GM18909 (cell line): Measurements from ENCODE around the gene MFNG.
"Not testable (repeated sequence)": the region's sequence is repeated elsewhere in the genome, so short reads cannot be mapped to it uniquely, and the experiment has no call there.

Source experiments
- ATAC-seq: cut with Tn5 transposase; IDR thresholded peaks from one replicate; pipeline ENCODE4 v1.9.1; 2021; ENCODE audit warnings: mild to moderate bottlenecking; ENCODE audit not compliant: unreplicated experiment, poor library complexity

The MFNG gene

DNA sequence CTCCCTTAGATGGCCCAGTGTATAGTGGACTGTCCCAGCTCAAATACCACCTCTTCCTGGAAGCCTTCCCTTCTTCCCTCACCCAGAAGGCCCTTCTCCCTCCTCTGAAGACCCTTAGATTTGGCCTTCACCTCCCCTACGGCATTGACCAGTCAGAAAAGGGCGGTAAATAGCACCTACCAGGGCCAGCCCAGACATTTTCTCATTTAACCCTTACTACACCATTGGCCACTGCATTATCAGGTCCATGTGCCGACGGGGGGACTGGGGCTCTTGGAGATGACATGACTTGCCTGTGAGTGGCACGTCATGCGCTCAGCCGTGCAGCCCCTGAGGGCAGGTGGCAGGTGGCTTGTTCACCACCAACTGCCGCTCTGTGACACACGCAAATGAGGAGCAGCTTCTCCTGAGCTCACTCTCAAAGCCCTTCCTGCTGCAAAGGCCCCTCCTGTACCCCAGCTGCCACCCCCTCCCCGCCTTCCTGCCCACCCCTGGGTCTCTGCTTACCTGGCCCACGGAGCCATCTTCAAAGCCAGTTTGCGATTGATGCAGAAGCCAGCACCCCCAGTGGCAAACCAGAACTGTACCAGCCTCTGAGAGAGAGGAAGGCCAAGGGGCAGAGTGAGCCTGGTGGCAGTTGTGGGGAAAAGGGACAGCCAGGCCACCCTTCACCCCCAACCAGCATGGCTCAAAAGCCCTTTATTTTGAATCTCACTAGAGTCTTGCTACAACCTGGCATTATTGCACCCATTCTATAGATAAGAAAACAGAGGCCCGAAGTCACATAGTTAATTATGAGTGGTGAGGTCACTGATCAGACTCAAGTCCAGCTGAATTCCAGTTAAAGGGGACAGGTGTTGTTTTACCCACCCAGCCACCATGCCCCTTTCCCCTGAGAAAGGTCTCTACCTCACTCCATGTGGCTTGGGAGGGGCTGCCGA lies 9.5 kb downstream of the MFNG start:
- ATAC-seq: no peak

DNA sequence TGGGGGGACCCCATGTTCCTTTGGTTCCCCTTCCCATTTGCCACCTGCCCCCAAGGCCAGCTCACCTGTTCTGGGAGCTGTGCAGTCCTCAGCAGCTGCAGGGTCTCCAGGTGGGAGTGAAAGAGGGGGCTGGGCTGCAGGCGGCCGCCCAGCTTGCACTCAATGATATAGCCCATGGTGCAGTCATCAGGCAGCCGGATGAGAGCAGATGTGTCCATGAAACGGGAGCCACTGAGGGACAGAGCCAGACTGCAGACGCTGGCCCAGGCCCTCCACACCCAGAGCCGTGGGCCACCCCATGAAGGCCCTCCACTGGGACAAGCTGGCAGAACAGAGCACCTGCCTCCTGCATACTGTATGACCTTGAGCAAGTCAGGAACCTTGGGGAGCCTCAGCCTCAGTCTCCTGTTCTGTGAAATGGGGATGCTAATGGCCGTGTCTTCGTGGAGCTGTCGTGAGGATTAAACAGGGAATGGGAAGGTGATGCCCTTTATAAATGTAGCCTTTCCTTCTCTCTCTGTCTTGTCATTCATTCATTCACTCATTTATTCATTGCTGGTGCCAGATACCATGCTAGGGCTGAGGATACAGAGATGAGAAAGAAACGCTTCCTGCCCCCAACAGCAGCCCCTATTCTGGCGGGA lies 11.6 kb downstream of the MFNG start:
- no peak for ATAC-seq

DNA sequence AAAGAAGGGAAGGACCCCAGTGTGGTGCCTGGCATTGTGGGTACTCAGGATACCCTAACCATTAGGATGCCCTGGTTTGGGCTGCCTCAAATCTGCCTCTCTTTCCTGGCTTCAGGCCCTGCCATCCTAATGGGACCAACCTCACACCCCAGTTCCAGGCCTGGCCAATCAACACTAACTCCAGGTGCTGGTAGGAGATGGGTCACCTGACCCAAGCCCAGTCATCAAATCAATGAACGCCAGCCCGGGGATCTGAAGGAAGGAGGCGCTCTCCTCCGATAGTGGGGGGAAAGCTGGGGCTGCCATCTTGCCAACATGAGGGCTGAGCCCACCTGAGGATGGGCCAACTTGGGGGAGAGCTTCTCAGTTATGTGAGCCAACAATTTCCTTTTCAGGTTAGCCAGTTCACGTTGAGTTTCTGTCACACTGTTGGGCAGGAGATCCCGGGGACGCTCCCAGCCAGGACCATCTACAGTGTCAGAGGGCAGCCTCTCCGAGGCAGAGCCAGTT lies 12.7 kb downstream of the MFNG start:
- ATAC-seq: no peak

DNA sequence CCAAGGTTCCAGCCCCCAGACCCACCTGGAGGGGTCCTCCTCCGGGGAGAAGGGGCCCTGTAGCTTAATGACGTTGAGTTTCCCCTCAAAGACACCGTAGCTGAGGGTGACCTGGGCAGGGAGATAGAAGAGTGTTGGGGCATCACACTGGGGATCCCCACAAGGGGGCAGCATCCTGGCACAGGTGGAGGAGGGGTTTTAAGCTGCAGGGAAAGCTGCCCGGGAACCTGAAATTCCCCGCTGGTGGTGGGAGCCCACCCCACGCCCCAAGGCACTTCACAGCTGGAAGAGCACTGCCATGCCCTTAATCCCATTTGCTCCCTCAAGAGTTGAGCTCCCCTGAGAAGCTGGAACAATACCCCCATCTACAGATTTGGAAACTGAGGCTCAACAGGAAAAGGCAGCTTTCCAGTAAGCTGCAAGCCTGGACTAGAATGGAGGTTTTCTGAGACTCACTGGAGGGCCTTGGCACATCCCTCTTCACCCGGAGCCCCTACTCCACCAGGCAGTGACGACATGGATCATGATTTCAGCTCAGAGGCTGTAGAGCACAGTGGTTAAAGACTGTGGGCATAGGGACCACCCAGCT lies 13.7 kb downstream of the MFNG start:
- ATAC-seq: no peak

DNA sequence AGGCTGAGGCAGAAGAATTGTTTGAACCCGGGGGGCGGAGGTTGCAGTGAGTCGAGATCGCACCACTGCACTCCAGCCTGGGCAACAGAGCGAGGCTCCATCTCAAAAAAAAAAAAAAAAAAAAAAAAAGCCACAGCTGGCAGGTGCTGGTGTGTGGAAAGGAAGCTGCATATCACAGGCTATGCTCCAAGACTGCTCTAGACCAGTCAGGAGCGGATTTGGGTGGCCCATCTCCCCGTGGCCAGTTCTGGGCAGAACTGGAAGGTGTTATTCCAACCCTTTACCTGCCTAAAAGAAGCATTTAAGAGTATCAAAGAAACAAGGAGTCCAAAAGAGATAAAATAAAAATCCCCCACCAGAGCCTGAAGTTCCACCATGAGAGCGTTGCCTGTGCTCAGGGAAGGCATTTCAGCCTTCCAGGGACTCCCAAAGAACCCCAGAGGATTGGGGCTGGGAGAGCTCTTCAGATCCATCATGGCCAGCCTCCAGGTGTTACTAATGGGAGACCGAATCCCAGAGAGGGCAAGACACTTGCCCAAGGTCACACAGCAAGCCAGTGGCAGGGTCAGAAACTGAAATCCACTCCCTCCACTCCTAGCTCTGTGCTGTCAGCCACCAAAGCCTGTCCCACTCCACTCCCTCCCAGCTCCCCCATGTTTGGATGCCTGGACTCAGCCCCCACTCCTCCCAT lies 14.3 kb downstream of the MFNG start:
- ATAC-seq: no peak

DNA sequence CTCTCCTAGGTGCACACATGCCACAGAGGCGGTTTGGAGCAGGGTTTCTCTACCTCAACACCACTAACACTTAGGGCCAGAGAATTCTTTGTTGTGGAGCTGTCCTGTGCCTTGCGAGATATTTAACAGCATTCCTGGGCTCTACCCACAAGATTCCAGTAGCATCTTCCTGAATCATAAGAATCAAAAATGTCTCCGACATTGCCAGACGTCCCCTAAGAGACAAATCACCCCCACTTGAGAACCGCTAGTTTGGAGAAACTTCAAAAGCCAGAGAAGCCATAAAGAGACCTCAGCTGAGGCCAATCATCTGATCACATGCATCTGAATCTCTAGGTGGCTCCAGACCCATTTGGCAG lies 16.1 kb downstream of the MFNG start:
- ATAC-seq: no peak

DNA sequence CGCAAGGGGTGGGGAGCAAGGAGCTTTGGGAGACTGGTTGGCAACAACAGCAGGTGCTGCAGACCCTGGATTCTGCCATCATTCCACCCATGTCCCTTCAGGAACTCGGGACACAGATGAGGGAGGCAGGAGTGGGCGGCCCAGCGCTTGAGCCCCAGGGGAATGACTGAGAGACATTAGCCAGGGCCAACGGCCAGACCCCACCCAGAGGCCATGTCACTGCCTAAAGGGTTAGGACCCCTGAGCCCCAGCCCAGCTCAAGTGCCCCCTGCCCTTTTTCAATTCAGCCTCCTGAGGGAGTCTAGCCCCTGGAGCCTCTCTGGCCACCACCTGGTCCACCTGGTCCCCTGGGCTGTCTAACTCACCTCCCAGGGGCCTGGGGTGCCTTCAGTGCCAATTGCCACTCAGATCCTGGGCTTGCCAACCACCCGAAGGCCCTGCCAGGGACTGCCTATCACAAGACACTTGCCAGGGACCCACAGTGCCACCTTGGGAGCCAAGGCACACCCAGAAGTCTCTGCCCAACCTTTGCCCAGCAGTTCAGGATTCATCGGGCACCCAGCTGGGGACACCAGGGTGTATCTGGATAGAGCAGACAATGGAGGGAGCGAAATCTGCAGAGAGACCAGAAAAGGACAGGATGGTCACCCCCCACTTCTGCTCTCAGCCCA lies 16.6 kb downstream of the MFNG start:
- no peak for ATAC-seq

DNA sequence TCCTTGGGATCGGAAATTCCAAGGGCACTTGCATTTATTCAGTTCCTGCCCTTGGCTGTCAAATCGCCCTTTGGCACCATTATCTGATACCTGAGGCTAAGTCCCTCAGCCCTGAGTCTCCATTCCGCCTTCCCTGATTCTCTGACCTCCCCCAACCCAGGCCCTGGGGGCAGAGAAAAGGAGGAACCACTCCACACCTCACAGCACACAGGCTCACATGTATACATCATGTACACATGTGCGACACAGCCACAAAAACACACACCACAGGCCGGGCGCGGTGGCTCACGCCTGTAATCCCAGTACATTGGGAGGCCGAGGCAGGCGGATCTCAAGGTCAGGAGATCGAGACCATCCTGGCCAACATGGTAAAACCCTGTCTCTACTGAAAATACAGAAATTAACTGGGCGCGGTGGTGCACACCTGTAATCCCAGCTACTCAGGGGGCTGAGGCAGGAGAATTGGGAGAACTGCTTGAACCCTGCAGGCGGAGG lies 17.9 kb downstream of the MFNG start:
- ATAC-seq: not testable (repeated sequence)

DNA sequence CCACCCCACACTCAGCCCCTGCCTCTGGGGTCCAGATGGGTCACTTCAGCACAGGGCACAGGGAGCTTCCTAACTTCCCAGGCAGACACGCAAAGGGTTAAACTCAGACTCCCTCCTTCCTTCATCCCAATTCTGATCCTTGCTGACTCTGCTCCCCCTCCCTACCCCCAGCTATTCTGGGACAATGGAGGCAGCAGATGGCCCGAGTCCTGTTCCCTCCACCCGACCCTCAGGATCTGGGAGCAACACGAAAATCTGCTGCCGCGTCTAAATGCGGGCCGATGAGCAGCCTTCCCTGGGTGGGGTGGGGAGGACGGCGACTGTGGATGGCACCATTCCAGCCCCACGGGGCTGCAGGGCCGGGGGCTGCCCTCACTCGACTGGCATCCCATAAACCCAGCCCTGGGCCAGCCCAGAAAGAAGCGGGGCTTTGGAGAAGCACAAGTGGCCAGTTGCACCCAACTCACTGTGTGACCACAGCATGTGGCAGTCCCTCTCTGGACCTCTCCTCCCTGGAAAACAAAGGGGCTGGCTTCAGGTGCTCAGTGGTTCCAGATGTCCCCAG lies 18.7 kb downstream of the MFNG start:
- ATAC-seq: no peak

DNA sequence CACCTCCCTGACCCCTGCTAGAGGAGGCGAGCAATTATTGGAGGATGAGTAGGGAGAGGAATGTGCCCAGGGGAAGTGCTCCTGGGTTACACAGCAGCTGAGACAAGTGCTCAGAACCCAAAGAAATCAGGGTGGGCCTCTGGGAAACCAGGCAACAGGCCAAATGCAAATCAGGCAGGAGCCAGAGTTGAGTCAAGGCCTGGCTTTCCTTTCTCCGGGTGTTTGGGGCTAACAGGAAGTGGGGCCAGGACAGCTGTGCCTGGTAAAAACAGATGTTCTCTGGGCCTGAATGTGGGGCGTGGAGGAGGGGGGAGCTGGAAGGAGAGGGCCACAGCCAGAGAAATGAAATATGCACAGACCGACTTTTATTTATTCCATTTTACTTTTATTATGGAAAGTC lies 22.0 kb downstream of the MFNG start:
- ATAC-seq: no peak

DNA sequence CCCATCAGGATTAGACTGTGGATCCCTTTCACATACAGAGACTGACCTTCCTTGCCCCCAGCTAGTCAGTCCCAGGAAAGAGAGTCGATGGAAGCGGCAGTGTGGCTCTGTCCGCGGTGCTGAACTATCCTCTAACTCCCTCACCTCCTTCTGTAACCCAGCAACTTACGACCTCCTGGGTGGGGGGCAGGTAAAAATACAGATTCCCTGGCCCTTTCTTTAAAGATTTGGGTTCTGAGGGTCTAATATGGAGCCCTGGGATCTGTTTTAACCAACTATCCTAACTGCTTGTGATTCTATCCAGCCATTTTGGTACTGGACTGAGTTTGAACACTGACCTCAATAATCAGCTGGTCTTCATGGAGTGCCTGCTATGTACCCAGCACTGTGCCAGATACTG lies 23.2 kb downstream of the MFNG start:
- no peak for ATAC-seq

DNA sequence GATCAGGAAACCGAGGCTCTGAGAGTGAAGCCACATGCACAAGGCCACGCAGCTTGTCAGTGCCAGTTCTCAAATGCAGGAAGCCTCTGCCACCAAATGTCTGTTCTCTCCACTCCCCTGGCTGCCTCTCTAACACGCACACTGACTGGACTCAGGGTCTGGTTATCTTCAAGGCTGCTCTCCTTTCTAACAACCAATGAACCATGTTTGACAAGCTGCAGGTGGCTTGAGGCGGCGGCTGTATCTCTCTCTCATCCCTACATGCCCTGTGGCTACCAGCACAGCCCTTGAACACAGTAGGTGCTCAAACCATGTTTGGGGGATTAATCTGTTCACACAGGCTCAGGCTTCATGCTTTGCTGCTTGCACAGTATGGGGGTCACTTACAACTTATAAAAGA lies 23.7 kb downstream of the MFNG start:
- no peak for ATAC-seq

DNA sequence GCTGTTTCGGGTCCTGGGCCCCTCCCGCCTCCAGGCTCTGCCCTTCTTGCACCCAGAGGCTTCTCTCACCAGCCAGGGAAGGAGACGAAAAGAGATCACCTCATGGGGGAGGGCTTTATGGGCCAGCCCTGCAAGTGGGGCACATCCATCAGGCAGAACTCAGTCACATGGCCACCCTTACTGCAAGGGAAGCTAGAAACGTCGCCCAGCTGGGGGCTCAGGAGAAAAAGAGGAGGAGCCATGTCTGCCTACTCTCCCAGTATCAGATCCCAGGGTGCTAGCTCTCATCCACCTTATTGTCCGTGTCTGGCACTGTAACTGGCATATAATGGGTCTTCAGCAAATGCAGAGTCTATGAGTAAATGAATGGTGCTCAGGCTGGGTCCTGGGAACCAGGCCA lies 24.2 kb downstream of the MFNG start:
- ATAC-seq: no peak

DNA sequence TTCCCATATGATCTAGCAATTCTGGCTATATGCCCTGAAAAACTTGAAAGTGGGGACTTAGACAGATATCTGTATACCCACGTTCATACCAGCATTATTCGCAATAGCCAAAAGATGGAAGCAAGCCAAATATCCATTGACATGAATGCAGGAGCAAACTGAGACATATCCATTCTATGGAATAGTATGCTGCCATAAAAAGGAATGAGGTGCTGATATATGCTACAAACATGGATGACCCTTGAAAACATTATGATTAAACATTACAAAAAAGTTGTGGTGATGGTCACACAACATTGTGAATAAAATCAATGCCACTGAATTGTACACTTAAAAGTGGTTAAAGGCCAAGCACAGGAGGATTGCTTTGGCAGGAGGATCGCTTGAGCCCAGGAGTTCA lies 25.5 kb downstream of the MFNG start:
- ATAC-seq: no peak

DNA sequence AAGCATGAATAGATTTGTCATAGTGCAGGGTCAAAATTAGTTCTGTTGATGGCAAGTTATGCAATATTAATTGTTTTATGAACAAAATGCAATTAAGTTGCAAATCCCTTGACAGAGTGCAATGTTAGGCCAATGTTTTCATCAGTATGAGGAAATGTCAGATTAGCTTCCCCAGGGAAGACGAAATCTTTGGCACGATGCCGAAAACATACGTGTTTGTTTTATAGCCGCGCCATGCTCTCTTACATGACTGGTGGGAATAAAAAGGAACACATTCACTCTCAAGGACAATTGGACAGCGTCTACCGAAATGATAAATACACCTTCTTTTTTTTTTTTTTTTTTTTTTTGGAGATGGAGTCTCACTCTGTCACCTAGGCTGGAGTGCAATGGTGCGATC lies 27.0 kb downstream of the MFNG start:
- no peak for ATAC-seq

DNA sequence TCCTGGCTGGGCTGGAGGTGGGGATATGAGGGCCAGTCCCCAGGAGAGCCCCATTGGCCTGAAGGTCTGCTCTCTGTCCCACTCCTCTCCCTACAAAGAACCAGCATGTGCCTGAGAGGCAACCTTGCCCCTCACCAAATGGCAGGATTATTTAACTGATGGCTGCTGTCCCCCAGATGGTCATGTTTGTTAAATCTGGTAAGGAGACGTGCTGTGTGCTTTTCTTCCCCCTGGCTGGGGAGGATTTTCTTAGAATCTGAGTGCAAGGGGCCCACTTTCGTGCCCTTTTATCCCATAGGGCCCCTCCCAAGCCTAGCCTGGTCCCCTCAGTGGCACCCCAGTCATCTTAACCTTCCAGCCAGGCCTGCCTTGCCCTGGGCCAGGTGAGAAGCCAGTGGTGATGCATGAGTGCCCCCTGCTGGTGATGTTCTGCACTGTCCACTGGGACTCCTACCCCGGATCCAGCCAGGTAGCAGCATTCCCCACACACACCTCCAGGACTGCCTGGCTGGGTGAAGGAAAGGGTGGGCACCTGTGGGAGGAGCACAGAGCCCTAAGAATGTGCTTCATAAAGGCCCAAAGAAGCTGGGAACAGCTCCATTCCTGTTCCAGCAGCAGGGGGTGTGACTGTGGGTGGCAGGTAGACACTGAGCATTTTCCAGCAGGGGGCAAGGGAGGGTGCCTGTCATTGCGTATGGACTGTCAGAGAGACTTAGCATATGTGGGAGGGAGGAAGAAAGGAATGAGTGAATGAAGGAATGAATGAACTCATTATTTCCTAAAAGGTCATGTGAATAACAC lies 28.9 kb downstream of the MFNG start:
- ATAC-seq: peak; percentile 52

DNA sequence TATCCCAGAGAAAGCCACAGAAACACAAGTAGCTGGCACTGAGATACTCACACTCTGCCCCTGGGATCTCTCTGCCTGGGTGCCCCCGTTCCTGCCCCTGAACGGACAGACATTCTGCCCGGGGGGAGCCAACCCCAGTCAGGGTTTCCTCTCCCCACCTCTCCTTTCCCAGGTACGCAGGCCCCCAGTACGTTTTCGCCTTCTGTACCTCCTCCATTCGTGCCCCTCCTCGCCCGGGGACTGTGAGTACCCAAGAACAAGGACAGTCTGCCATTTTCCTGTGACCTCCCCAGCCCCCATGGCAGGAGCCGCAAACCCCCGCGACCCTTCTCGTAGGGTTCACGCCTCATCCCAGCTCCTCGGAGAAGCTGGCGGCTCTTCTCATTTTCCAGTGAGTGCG lies 29.8 kb downstream of the MFNG start:
- no peak for ATAC-seq

DNA sequence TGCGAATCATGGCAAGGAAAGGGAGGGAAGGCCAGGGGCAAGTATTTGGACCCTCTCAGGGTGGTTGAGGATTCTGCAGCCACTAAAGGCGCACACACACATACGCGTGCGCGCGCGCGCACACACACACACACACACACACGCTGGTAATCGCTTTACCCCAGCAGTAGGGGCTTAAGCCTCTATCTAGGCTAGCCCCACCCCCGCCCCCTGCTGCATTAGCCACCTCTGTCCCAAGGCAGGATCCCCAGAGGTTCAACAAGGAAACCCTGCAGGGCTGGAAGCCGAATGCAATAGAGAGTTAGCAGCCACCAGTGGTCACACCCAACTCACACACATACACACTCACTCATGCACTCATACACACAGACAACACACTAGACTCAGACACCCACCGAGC lies 30.3 kb downstream of the MFNG start:
- no peak for ATAC-seq
